ENCODE measurements around the gene MTMR11.
A peak's percentile ranks its signal among the peaks of the same experiment; 100 is the strongest.
"Not testable (repeated sequence)": the region's sequence is repeated elsewhere in the genome, so short reads cannot be mapped to it uniquely, and the experiment has no call there.

The MTMR11 gene

GRCh38 chr1:149899460-149900284 lies 37.0 kb downstream of the MTMR11 start, which contains the start of gene BOLA1:
BOLA1 (plus strand) TSS chr1:149899568; CDS start chr1:149900060, 492 bp downstream.
- DNase-seq: peak; percentile 96

DNA sequence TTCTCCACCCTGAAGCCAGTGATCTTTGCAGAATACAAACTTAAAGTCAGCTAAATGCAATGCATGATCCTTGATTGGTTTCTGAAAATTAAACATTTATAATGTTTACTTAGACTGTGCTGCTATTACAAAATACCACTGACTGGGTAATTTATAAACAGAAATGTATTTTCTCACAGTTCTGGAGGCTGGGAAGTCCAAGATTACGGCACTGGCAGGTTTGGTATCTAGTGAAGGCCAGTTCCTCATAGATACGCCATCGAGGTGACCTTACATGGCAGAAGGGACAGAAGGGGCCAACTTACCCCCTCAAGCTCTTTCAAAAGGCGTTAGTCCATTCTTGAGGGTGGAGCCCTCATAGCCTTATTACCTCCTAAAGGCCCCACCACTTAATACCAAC lies 40.1 kb downstream of the MTMR11 start:
- no peak for DNase-seq

DNA sequence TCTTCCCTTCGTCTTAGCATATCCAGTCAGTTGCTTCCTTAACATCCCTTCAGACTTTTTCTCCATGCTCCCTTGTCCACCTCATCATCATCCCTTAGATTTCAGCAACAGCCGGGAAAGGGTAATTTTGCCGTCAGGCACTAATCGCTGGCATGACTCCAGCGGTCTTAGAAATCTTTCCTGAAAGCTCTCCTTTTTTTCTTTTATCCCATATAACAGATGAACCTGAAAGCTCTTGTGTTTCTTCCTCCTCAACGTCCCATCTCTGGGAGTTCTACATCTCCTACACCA lies 47.7 kb downstream of the MTMR11 start:
- DNase-seq: peak; percentile 55

DNA sequence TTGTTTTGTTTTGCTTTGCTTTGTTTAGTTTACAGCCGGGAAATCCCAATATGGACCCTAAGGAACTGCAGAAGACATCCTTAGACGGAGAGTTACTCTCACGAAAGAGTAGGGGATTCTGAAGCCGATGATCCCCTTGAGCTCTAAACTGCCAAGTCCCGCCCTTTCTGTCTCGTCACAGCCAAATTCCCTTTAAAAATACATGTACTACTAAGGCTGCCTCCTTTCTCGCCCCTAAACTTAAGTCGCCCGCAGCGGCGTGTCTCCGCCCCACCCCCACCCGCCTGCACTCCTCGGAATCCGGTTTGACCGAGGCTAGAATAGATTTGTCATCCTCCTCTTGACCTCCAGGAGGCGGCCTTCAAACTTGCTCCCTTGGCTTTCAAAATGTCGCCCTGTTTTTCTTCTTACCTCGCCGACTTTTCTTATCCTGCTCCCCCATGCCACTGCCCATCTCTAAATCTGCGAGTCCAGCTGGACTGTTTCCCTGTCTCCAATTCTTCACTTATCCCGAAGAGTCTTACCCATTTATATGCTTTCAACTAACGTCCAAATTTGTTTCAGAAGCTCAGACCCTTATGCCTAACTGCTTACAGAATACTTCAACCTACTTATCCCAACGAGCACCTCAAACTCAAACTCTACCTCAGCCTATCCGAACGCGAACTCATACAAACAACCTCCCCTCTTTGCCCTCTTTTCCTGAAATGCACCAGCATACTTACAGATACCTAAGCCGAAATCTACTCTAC lies 48.3 kb downstream of the MTMR11 start:
- peak; percentile 89 for DNase-seq

GRCh38 chr1:149887456-149888246 lies 49.0 kb downstream of the MTMR11 start:
- DNase-seq: peak; percentile 98

DNA sequence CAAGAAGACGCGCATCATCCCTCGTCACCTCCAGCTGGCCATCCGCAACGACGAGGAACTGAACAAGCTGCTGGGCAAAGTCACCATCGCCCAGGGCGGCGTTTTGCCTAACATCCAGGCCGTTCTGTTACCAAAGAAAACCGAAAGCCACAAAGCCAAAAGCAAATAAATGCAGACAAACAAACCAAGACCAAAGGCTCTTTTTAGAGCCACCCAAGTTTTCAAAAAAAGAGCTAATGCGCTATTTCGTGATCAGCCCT lies 49.6 kb downstream of the MTMR11 start:
- DNase-seq: not testable (repeated sequence)

- DNase-seq: peak; percentile 99
Measured at GRCh38 chr1:149886396-149887195, 50.1 kb downstream of the MTMR11 start.

- not testable (repeated sequence) for DNase-seq
Measured at GRCh38 chr1:149886121-149886395, 50.6 kb downstream of the MTMR11 start.

- DNase-seq: peak; percentile 94
Measured at GRCh38 chr1:149885339-149886120, 51.1 kb downstream of the MTMR11 start.

DNA sequence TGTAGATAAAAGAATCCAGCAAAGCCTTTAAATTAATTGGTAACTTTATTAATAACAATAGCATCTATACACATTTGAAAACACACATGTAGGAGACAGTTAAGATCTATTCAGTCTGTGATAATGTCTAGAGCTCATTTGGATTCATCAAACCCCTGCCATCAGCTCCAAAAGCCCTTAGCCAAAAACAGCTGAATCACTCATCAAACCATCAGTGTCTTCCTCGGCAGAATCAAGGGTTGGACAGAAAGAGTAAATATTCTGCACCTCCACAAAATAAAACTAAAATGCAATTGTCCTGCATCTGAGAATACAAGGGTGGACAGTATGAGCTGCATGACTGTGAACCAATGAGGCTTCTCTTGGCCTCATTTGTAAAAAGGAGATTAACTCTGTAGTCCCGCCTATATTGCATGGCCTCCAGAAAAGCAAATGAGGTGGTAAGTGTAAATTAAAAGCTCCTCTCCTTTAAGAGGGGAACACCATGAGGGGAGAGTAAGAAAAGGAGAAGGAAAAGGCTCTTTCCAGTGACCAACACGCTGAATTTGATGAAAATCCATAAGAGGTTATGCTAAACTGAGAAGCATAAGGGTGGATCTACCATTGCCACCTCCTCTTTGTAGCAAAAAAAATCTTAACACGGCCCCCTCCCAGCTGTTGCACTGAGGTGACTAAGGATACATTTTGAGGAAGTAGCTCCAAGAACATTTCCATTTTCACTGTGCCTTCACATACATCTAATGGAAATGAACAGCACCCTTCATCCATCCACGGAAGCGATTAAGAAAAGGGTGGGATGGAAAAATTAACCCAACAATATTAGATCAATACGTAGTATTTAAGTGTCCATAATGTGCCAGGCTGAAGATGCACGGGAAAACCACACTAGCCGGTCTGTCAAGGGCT lies 52.0 kb downstream of the MTMR11 start:
- DNase-seq: peak; percentile 75

GRCh38 chr1:149883598-149884247 lies 53.0 kb downstream of the MTMR11 start:
- DNase-seq: no peak

DNA sequence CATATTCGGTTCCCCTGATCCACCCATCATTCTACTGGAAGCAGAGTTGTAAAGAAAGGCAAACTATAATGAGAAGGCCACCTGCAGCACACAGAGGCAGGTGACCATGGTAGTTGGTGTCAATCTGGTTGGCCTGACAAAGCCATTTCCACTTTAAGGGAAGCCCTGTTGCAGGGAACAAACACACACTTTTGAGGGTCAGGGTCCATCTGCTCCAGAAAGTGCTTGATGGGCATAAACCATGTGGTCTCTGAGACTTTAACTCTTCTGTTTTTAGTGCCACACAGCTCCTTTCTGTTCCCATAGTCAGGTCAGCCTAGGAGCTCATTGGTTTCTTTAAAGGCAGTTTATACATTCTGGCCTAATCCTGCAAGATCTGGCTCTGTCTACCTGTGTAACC lies 54.8 kb downstream of the MTMR11 start:
- DNase-seq: no peak

- no peak for DNase-seq
Measured at GRCh38 chr1:149879556-149879955, 57.1 kb downstream of the MTMR11 start.
